Myometrial cell (primary cell): ENCODE data around the gene PBX1. TPM values are rescaled to one million over a fixed set of nuclear protein-coding genes. Genes with fewer than 3 reads are reported as not detected.

Source experiments
- total RNA-seq: library from RNA; depleted of rRNA; stranded (reverse); fragments of >200 nt; gene quantifications from 2 replicates; pipeline ENCODE4 v1.2.3, GENCODE V29; 2015

Gene PBX1
- total RNA-seq = 36.3 and 48.4 TPM in 2 replicates

GRCh38 chr1:164558461-164559341 lies at the start of gene PBX1:
PBX1 (plus strand) TSS chr1:164559184.

